SK-N-MC (cell line): ENCODE measurements around the gene SRBD1.

ENCODE experiments used
- EZH2 ChIP-seq: fragments of 200-600 bp; sonication (generic); IDR thresholded peaks from one replicate; pipeline ENCODE4 v1.6.1; 2017; ENCODE audit warnings: antibody characterized with exemption
- FOXP2 ChIP-seq: optimal IDR thresholded peaks from 2 replicates; pipeline ENCODE3; 2011; ENCODE audit warnings: mild to moderate bottlenecking, moderate library complexity; ENCODE audit not compliant: insufficient read depth; ENCODE audit errors: extremely low read length, control extremely low read depth
- POLR2AphosphoS5 ChIP-seq: IDR thresholded peaks from 2 replicates; pipeline ENCODE4 v1.6.1; 2012; ENCODE audit warnings: mild to moderate bottlenecking, low read depth, low read length, borderline replicate concordance

- TF ChIP-seq EZH2 = no peak
- TF ChIP-seq POLR2AphosphoS5 = no peak
- no peak for TF ChIP-seq FOXP2
Measured at GRCh38 chr2:45570671-45571334, 40.3 kb downstream of the SRBD1 start.
